ENCODE results near the gene CYSTM1.

CYSTM1 gene

GRCh38 chr5:140136624-140137023, 38.4 kb upstream of the CYSTM1 start:
- Histone ChIP-seq H3K36me3 (ENCODE audit: control insufficient read depth, insufficient read depth, low read length) (no peaks in the 10 kb centered on the region), H3K27me3 (ENCODE audit: control insufficient read depth, insufficient read depth, low read length) (no peaks in the 10 kb centered on the region), H3K27ac (ENCODE audit: low read length) (no peak overlapping the region), H3K4me1 (ENCODE audit: control insufficient read depth, insufficient read depth, low read length) (no peaks in the 10 kb centered on the region), H3K4me3 (ENCODE audit: low read length) (no peak overlapping the region), H3K9me3 (ENCODE audit: control insufficient read depth, insufficient read depth, low read length) (no peaks in the 10 kb centered on the region)
- WGBS (ENCODE audit: insufficient coverage, insufficient read length): no CpG with 5 or more reads among the region's 1 CpG
- DNase-seq (ENCODE audit: low read depth, low spot score): no peak

DNA sequence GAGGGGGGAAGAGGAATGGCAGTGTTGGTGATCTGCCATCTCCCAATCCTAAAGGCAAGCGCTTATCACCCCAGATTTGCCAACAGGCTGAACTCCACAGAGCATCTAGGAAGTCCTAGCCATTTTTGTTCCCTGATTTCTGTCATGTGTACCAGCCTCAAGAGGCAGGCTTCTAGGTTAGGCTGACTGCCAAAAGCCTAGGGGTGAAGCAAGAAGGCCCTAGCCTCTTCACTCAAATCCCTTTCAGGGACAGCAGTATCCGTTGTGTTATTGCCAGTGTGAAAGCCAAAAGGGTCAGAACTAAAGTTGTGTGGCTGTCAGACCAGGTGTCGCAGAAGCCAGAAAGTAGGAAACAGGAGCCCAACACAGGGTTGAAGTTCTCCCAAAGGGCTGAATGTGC, 34.6 kb upstream of the CYSTM1 start:
- Histone ChIP-seq H3K4me3 (ENCODE audit: low read length) (no peak overlapping the region), H3K27ac (ENCODE audit: low read length) (no peak overlapping the region), H3K27me3 (ENCODE audit: control insufficient read depth, insufficient read depth, low read length) (peaks cover 6% of the 10 kb centered on the region), H3K4me1 (ENCODE audit: control insufficient read depth, insufficient read depth, low read length) (no peaks in the 10 kb centered on the region), H3K36me3 (ENCODE audit: control insufficient read depth, insufficient read depth, low read length) (no peaks in the 10 kb centered on the region), H3K9me3 (ENCODE audit: control insufficient read depth, insufficient read depth, low read length) (no peaks in the 10 kb centered on the region)
- no CpG with 5 or more reads among the region's 3 CpGs for WGBS (ENCODE audit: insufficient coverage, insufficient read length)
- DNase-seq (ENCODE audit: low read depth, low spot score): no peak

DNA sequence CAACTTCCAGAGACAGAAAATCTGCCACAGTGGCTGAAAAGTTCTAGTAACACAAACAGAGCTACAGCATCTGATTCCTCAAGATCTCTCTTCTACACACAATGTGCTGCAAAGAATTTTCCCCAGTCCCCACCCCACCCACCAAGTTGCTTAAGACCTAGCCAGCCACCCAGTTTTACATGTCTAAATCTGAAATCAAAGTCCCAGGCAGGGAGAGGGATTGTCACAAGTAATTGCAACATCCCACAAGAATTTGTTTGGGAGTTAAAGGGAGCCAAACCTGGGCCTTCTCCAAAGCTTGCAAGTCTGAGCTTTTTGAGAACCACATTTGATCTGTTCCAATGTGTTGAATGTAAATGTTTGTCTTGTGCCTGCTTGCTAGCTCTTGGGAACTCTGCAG, 33.7 kb upstream of the CYSTM1 start:
- H3K36me3 ChIP-seq (ENCODE audit: control insufficient read depth, insufficient read depth, low read length): no peaks in the 10 kb centered on the region
- no peaks in the 10 kb centered on the region for H3K4me1 ChIP-seq (ENCODE audit: control insufficient read depth, insufficient read depth, low read length)
- no peaks in the 10 kb centered on the region for H3K9me3 ChIP-seq (ENCODE audit: control insufficient read depth, insufficient read depth, low read length)
- DNase-seq (ENCODE audit: low read depth, low spot score): no peak
- no peak overlapping the region for H3K4me3 ChIP-seq (ENCODE audit: low read length)
- H3K27me3 ChIP-seq (ENCODE audit: control insufficient read depth, insufficient read depth, low read length): peaks cover 12% of the 10 kb centered on the region
- no peak overlapping the region for H3K27ac ChIP-seq (ENCODE audit: low read length)

- no peaks in the 10 kb centered on the region for H3K4me1 ChIP-seq (ENCODE audit: control insufficient read depth, insufficient read depth, low read length)
- H3K4me3 ChIP-seq (ENCODE audit: low read length): no peak overlapping the region
- H3K27me3 ChIP-seq (ENCODE audit: control insufficient read depth, insufficient read depth, low read length): peaks cover 19% of the 10 kb centered on the region
- no peaks in the 10 kb centered on the region for H3K36me3 ChIP-seq (ENCODE audit: control insufficient read depth, insufficient read depth, low read length)
- no peaks in the 10 kb centered on the region for H3K9me3 ChIP-seq (ENCODE audit: control insufficient read depth, insufficient read depth, low read length)
- no peak overlapping the region for H3K27ac ChIP-seq (ENCODE audit: low read length)
- WGBS (ENCODE audit: insufficient coverage, insufficient read length): no CpG with 5 or more reads among the region's 5 CpGs
- DNase-seq (ENCODE audit: low read depth, low spot score): no peak
Measured at GRCh38 chr5:140142246-140142645, 32.7 kb upstream of the CYSTM1 start.

DNA sequence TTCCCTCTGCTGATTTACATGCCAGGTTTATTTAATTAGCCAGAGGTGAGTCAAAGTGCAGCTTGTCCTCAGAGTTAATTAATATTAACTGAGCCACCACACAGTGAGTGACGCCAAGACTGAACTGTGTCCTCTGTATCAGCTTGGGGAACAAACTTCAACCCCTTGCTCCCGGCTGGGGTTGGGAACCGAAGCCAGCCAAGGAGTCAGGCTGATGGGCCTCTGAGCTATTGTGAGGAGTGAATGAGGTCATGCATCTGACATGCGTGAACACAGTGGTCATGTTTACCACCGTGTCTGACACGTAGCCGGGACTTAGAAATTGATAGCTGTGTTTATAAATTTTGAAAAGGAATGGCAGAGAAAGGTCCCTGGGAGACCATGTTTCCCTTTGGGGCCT, 32.1 kb upstream of the CYSTM1 start:
- no peak for DNase-seq (ENCODE audit: low read depth, low spot score)
- no CpG with 5 or more reads among the region's 7 CpGs for WGBS (ENCODE audit: insufficient coverage, insufficient read length)
- Histone ChIP-seq H3K9me3 (ENCODE audit: control insufficient read depth, insufficient read depth, low read length) (no peaks in the 10 kb centered on the region), H3K4me1 (ENCODE audit: control insufficient read depth, insufficient read depth, low read length) (no peaks in the 10 kb centered on the region), H3K27me3 (ENCODE audit: control insufficient read depth, insufficient read depth, low read length) (peaks cover 25% of the 10 kb centered on the region), H3K36me3 (ENCODE audit: control insufficient read depth, insufficient read depth, low read length) (no peaks in the 10 kb centered on the region), H3K4me3 (ENCODE audit: low read length) (no peak overlapping the region), H3K27ac (ENCODE audit: low read length) (no peak overlapping the region)

DNA sequence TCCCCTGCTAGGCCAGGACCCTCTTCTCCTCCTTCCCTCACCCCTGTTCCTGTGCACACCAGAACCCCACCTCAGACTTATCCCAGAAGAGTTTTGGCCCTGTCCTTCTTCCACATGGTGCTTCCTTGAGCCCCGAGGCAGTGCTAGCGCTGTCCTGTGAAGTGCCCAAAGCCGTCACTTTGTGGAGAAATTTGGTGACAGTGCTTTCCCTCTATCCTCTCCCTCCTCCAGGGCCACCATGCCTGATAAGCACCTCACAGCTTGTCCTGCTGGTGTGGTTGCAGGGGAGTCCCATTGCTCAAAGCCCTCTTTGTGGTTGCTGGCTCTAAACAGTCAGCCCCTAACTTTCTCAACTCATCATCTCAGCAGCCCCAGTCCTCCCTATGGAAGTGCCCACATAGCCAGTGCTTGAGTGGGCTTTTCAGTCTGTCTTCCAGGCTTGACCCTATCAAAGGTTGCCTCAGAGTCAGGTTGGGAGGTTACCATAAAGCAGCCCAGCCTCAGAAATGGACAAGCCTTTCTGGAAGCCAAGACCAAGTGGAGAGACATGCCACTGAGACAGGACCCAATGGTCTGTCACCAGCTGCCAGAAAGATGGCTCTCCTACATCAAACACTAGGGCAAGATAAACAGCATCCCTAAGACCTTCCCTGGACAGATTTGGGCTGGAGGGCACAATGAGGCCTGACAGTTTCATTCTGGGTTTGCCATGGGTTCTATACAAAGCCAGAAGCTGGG, 31.3 kb upstream of the CYSTM1 start:
- WGBS (ENCODE audit: insufficient coverage, insufficient read length): no CpG with 5 or more reads among the region's 3 CpGs
- Histone ChIP-seq H3K4me3 (ENCODE audit: low read length) (no peak overlapping the region), H3K9me3 (ENCODE audit: control insufficient read depth, insufficient read depth, low read length) (no peaks in the 10 kb centered on the region), H3K27ac (ENCODE audit: low read length) (no peak overlapping the region), H3K36me3 (ENCODE audit: control insufficient read depth, insufficient read depth, low read length) (no peaks in the 10 kb centered on the region), H3K27me3 (ENCODE audit: control insufficient read depth, insufficient read depth, low read length) (peaks cover 31% of the 10 kb centered on the region), H3K4me1 (ENCODE audit: control insufficient read depth, insufficient read depth, low read length) (no peaks in the 10 kb centered on the region)
- DNase-seq (ENCODE audit: low read depth, low spot score): no peak

DNA sequence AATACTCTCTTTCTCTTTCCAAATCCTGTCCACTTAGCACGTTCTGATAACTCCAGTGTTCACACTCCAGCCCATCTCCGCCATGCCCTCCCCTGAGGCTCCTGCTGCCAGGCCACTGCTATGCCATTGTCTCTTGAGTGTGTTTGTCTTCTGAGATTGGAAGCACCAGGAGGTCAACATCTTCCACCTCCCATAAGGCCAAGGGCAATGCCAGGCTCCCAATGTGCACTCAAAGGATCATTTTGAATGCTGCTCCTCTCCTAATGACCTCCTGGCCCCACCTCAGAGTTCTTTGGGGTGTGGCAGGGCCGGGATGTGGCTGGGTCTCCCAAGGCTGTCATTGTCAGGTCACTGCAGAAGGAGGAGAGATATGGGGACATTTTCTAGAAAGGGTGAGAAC, 29.7 kb upstream of the CYSTM1 start:
- Histone ChIP-seq H3K9me3 (ENCODE audit: control insufficient read depth, insufficient read depth, low read length) (no peaks in the 10 kb centered on the region), H3K36me3 (ENCODE audit: control insufficient read depth, insufficient read depth, low read length) (no peaks in the 10 kb centered on the region), H3K27me3 (ENCODE audit: control insufficient read depth, insufficient read depth, low read length) (peaks cover 31% of the 10 kb centered on the region), H3K4me1 (ENCODE audit: control insufficient read depth, insufficient read depth, low read length) (no peaks in the 10 kb centered on the region), H3K4me3 (ENCODE audit: low read length) (no peak overlapping the region), H3K27ac (ENCODE audit: low read length) (no peak overlapping the region)
- DNase-seq (ENCODE audit: low read depth, low spot score): no peak
- WGBS (ENCODE audit: insufficient coverage, insufficient read length): no CpG with 5 or more reads among the region's 3 CpGs

DNA sequence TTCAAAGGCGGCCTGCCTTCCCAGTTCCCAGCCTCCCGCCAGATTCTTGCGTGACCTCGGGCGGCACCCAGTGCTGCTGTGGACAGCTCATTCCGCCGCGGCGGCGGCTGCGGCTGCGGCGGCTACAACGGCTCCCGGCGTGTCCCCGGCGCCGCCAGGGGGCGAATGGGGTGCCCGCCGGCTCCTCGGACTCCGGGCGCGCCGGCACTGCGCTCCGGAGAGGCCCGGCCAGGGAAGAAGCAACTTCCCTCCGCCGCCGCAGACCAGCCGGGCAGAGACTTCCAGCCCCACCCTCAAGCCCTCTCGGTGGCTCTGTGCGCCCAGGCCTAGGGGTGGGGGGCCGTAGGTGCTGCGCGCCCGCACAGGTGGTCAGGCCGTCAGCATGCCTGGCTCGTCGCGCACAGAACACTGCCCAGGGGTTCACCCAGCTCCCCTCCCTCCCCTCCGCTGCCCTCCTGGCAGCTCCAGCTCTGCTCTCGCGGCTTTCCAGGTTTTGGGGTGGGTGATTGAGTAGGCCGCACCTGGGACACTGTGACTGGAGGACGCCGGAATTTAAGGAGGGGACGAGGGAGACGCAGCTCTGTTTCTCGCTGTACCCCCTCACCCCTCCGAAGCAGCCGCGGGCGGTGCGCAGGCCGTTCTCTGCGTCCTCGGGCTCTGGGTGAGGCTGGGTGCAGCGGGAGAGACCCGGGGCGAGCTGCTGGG, 29.0 kb upstream of the CYSTM1 start:
- Histone ChIP-seq H3K36me3 (ENCODE audit: control insufficient read depth, insufficient read depth, low read length) (no peaks in the 10 kb centered on the region), H3K4me1 (ENCODE audit: control insufficient read depth, insufficient read depth, low read length) (no peaks in the 10 kb centered on the region), H3K27me3 (ENCODE audit: control insufficient read depth, insufficient read depth, low read length) (peaks cover 31% of the 10 kb centered on the region), H3K4me3 (ENCODE audit: low read length) (peak overlapping the region; percentile 63; the same call in 1 of the 2 replicates), H3K27ac (ENCODE audit: low read length) (no peak overlapping the region), H3K9me3 (ENCODE audit: control insufficient read depth, insufficient read depth, low read length) (no peaks in the 10 kb centered on the region)
- no peak for DNase-seq (ENCODE audit: low read depth, low spot score)
- WGBS (ENCODE audit: insufficient coverage, insufficient read length): no CpG with 5 or more reads among the region's 64 CpGs

- no CpG with 5 or more reads among the region's 14 CpGs for WGBS (ENCODE audit: insufficient coverage, insufficient read length)
- peak overlapping the region; percentile 63; the same call in 1 of the 2 replicates for H3K4me3 ChIP-seq (ENCODE audit: low read length)
- no peak for DNase-seq (ENCODE audit: low read depth, low spot score)
Measured at GRCh38 chr5:140146523-140146842, 28.5 kb upstream of the CYSTM1 start.

DNA sequence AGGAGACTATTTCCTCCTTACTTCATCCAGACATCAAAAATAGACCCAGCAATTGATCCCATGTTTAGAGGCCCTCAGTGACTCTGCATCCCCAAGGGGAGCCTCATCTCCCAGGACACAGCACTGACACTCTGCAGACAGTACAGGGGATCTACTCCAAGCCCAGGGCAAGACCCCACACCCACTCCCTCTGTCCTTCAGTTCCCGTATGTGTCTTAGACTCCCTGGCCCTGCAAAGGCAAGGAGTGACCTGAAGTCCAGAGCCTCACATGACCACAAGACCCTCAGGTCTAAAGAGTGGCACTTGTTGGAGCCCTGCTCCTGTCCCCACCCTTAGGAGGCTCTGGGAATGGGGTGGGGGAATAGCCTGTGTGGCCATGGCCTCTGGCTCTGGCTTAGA, 27.5 kb upstream of the CYSTM1 start:
- no peaks in the 10 kb centered on the region for H3K36me3 ChIP-seq (ENCODE audit: control insufficient read depth, insufficient read depth, low read length)
- no peak for DNase-seq (ENCODE audit: low read depth, low spot score)
- H3K27me3 ChIP-seq (ENCODE audit: control insufficient read depth, insufficient read depth, low read length): peaks cover 31% of the 10 kb centered on the region
- H3K9me3 ChIP-seq (ENCODE audit: control insufficient read depth, insufficient read depth, low read length): no peaks in the 10 kb centered on the region
- no peak overlapping the region for H3K27ac ChIP-seq (ENCODE audit: low read length)
- no peaks in the 10 kb centered on the region for H3K4me1 ChIP-seq (ENCODE audit: control insufficient read depth, insufficient read depth, low read length)
- no CpG with 5 or more reads among the region's 1 CpG for WGBS (ENCODE audit: insufficient coverage, insufficient read length)
- H3K4me3 ChIP-seq (ENCODE audit: low read length): no peak overlapping the region

More at GRCh38 chr5:140146523-140146842, 28.5 kb upstream of the CYSTM1 start:
- H3K9me3 ChIP-seq (ENCODE audit: control insufficient read depth, insufficient read depth, low read length): no peaks in the 10 kb centered on the region
- H3K27me3 ChIP-seq (ENCODE audit: control insufficient read depth, insufficient read depth, low read length): peaks cover 31% of the 10 kb centered on the region
- no peak overlapping the region for H3K27ac ChIP-seq (ENCODE audit: low read length)
- H3K36me3 ChIP-seq (ENCODE audit: control insufficient read depth, insufficient read depth, low read length): no peaks in the 10 kb centered on the region
- H3K4me1 ChIP-seq (ENCODE audit: control insufficient read depth, insufficient read depth, low read length): no peaks in the 10 kb centered on the region

DNA sequence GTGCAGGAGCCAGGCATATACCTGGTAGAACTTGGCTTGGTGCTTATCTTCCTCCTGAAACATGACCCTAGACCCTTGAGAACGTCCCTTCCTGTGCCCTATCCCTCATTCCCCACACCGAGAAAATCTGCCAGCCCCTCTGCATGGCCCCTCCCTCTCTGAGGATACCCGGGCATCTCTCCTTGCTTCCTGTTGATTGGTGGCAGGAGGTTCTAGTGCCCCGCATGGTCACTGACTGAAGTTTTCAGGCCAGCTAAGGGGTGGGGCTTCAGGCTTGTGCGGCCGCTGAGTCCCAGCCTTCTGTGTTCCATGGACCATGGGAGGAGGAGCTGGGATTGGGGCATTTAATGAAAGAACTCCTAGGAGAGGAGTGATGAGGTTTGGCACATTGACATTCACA, 26.5 kb upstream of the CYSTM1 start:
- no peak for DNase-seq (ENCODE audit: low read depth, low spot score)
- Histone ChIP-seq H3K27ac (ENCODE audit: low read length) (no peak overlapping the region), H3K36me3 (ENCODE audit: control insufficient read depth, insufficient read depth, low read length) (no peaks in the 10 kb centered on the region), H3K4me1 (ENCODE audit: control insufficient read depth, insufficient read depth, low read length) (peaks cover 6% of the 10 kb centered on the region), H3K4me3 (ENCODE audit: low read length) (no peak overlapping the region), H3K9me3 (ENCODE audit: control insufficient read depth, insufficient read depth, low read length) (no peaks in the 10 kb centered on the region), H3K27me3 (ENCODE audit: control insufficient read depth, insufficient read depth, low read length) (peaks cover 31% of the 10 kb centered on the region)
- no CpG with 5 or more reads among the region's 6 CpGs for WGBS (ENCODE audit: insufficient coverage, insufficient read length)

Data from iPS DF 6.9 (cell line).